SK-N-SH (cell line): ENCODE measurements around the gene MAPK8IP1.

Source experiments
- CTCF ChIP-seq: fragments of 200-600 bp; sonication (generic); IDR thresholded peaks from 2 replicates; pipeline ENCODE4 v1.6.1; 2017; ENCODE audit warnings: antibody characterized with exemption, mild to moderate bottlenecking, moderate library complexity
- MEF2A ChIP-seq: IDR thresholded peaks from 2 replicates; pipeline ENCODE4 v1.4.0; 2012; ENCODE audit warnings: low read depth, borderline replicate concordance
- POLR2AphosphoS5 ChIP-seq: IDR thresholded peaks from 2 replicates; pipeline ENCODE4 v1.6.1; 2012; ENCODE audit warnings: low read depth, low read length

DNA sequence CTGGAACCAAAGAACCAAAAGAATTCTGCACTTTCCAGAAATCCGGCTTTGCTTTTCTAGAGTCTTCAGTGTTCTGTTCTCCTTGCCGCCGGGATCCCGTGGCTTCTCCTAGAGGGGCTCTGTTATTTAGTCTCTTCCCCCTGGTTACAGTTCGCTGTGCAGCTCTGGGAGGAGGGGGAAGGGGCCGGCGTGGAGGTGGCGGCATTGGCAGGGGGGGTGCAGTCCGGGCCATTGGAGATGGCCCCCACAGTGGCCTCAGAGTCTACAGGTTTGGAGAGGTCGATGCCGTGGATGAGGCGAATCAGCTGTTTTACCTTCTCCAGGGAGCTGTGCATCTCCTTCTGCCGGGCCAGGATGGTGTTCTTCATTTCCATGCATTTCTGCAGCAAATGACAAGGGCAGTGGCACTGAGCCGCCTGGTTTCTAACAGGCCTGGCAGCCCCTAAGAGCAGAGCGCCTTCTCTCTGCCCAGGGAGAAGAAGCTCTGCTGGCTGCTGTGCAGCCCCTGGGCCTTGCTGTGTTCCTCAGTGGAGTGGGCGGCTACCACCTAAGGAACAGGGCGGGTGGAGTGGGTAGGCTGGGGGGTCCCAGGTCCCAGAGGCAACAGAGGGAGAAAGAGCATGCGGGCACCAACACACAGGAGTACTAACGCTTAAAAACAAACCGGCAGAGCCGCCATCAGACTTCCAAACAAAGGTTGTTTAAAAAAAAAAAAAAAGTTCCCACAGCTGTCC, 48.6 kb downstream of the MAPK8IP1 start:
- TF ChIP-seq CTCF (no peak), MEF2A (no peak), POLR2AphosphoS5 (no peak)
